Midbrain (tissue), 1 donor: ENCODE data around the gene ADCYAP1.

ENCODE experiments used
- DNase-seq: peaks from one replicate; lab custom pipeline; 2025; lab: John Stamatoyannopoulos, UW

Gene ADCYAP1

DNA sequence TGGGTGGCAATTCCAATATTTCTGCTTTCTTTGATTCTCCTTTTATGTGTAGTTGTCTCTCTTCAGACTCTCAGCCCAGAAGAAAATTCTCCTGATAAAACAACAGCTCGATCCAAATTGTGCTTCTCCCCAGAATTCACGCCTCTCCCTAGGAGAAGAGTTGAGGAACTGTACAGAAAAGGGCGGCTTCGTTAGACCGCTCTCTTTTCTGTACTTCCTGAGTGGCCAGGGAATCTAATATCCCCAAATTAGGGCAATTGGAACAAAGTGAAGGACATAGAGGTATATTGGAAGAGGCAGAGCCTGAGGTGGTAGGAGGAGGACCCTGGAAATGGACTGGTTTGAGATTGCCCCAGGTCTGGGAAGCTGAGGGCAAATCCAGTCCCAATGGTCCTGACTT, 5.6 kb downstream of the ADCYAP1 start:
- no peak for DNase-seq

DNA sequence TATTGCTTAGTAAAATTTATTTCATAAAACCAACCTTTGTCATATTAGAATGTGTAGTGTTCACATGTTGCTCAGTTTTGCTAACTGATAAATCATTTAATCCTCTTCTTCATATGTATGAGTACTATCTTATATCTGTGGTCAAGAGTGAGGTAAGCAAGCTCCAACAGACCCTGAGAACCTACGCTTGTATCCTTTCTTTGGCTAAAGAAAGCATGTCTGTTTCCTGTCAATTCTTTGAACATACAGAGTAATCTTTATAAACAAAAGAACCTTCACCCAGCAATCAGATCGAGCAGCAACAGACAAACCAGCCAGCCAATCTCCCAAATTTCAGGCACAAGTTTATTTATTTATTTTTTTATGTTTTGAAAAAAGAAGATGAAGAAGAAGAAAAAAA, 6.4 kb downstream of the ADCYAP1 start:
- no peak for DNase-seq

DNA sequence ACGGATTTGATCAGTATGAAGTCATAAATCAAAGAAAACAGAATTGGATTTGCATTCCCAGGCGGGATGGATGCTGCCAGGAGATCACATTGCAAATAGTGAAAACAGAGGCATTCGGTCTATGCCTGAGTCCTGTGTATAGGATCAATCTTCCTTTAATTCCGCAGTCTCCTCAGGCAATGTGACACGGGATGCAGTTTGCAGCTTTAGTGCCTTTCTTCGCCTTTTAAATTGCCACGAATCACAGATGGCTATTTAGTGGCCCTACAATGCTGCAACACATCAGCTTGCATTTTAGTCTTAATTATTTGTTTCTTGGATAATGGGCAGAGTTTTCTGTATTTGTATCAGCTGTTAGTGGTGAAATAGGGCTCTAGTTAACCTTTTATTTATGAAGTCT, 6.8 kb downstream of the ADCYAP1 start:
- no peak for DNase-seq

DNA sequence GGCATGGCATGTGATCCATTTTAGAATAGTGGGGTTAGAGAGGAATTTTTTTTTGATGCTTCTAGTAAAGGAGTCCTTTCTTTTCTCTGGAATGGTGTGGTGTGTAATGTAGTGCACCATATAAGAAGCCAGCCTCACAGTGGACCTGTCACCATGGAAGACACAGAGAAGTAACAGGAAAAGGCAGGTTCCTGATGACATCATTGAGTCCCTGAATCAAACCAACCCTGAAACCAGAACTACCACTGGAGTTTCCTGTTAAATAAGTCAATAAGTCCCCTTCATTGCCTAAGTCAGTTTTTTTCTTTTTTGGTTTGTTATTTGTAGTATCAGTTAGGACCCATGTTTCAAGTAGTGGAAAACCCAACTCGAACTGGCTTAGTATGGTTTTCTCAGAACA, 11.9 kb downstream of the ADCYAP1 start:
- no peak for DNase-seq

DNA sequence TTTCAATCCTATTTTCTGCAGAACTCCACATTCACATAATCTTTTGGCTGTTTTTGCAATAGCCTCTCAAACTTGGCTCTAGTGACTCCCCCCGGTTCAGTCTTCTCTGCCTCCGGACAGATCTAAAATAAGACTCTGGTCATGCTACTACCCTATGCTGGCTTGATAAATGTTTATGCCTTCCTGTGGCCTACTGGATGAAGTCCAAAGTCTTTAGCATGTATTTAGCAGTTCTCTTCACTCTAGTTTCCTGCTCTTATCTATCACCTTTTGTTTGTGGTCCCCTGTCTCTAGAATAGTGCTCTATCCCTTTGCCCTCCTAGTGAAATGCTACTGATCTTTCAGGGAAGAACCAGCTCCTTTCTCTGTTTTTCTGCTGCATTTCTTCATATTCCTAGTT, 14.4 kb downstream of the ADCYAP1 start:
- no peak for DNase-seq

DNA sequence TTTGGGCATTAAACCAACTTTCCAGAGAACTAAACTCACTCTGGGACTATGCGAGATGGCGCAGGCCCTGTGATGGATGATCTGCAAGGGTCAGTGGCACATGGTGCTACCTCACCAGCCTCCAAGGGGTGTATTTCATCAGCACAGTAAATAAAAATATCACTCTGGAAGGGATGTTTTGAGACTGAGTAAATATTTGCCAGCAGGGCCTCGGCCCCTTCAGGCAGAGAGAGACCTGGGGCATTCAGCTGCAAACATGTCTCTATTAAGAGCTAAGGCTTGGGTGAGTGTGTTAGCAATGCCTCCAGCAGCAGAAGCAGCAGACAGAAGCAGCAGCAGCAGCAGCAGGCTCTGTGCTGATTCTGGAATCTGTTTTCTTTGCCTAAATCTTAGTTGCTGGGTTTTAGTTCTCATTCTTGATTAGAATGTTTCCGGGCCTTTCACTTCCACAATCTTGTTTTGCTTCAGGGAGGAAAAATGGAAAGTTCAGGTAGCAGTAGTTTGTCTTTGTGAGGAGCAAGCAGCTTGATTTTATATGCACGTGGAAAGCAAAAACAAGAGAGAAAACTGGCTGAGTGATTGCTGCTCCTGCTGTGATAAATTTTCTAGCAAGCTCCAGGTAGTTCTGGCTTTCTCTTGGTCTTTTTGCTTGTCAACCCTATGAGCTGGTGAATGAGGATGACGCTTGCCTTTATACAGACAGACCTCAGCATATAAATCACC, 18.6 kb downstream of the ADCYAP1 start:
- DNase-seq = no peak

DNA sequence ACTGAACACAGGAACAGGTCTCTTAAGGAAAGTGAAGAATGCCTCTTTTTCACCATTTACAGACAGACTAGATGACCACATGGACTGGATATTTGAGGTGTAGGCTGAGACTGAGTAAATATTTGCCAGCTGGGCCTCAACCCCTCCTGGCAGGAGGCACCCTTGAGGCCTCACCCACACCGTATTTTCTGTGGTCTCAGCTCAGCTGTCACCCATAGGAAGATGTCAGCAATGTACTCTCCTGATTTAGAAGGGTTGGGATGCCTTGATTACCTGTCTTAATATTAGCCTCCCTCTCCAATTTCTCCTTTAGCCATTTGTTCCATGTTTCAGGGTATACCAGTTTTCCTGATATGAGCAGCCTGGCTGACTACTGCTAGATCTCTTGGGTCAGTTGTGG, 20.3 kb downstream of the ADCYAP1 start:
- no peak for DNase-seq

DNA sequence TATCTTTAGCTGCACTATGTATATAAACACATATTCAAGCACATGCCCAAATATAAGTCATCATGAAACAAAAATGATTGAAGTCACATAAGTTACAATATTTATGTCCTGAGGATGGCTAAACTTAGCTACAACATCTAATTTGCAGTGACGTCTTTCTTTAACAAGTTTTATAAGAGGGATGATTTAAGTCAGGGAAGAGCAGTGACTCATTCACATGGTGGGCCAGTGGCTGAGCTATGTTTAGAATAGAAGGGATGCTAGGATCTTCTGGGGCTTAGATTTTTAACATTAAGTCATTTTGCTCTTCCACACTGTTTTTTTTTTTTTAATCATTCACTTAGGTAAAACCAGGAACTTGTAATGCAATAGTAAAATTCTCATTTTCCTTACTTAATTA, 22.3 kb downstream of the ADCYAP1 start:
- no peak for DNase-seq

DNA sequence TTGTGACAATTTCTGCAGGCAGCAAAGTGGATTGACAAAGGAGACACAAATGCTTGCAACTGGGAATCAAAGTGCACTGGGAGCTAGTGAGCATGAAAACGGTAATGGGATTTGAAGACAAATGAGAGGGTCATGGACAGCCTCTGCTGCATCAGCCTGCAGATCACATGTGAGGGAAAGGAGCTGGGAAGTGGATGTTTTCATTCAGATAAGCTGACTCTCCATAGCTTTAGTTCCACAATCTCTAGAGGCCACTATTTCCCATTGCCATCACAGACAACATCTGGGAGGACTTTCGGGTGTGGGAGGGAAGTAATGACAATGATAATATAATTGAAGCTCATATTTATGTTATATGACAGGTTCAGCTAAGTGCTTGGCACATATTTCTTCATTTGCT, 28.4 kb downstream of the ADCYAP1 start:
- no peak for DNase-seq

DNA sequence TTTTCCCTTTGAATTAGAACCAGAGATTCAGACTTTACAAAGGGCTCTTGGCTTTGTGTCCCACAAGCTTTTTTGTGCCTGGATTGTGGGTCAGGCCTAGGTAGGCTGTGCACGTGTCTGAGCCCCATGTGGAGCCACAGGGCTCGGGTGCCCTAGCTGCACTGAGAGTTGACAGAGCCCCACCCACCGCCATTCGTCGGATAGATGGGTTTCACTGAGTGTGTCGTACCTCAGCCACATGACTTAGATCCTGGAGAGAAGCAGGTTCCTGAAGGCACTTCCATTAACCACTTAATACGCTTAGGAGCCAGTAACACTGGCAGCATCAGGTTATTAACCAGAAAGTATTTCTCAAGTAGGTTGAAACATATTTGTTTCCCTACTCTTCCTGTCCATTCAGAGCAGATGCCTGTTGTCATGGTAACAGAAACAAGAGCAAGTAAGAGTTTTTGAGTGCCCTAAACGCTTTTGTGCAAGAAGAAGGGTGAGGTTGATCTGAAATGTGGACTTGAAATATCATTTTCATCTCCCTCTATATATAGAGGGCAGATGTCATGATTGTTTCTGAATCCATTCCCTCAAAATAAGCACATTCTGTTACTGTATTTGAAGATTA, 30.0 kb downstream of the ADCYAP1 start:
- peak; percentile 34 for DNase-seq

DNA sequence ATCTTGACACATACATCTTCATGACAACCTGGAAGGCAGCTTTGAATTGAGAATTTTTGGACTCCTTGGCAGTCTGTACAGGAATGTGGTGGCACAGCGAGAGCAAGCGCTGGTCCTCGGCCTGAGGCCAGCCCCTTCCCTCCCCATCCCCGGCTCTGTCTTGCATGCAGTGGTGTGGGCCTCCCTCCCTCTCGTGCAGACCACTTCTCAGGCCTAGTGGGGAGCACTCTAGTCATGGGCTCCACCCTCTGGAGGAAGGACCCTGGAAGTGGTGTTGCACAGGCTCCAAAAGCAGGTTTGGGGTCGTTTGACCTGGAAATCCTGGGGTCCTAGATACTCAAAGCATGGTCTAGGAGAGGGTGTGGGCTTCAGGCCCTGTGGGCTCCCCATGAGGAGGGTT, 32.3 kb downstream of the ADCYAP1 start:
- no peak for DNase-seq

DNA sequence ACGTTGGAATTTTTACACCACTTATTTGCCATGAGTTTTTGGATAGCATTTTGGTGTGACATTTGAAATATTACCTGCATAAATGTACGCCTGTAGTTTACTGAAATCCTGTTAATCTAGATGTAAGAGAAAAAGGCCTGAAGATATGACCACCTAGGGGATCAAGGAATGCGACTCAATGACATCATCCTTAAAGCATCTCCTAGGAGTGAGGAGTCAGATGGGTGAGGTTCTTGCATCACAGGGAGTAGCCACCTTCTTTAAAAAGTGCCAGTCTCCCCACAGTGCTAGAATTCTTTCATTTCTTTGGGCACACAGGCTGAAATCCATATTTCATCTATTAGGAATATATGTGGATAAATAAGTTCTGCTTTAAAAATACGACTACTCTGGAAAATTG, 34.5 kb downstream of the ADCYAP1 start:
- no peak for DNase-seq

DNA sequence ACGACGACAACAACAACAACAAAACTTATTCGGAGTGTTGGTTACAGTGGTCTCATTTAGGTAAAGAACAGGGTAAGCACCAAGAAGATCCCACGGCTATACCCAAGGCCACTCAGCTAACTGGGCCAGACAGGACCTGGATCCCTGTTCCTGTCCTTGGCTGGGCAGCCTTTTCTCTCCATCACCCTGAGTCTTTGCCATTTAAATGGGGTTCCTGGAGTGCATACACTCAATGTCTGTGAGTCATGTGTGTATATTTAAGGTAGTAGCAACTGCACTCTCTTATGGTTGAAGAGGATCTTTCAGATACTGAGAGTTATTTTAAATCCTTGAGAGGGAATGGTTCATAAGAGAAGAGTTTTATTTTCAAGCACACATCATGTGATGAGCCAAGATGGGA, 35.3 kb downstream of the ADCYAP1 start:
- DNase-seq = no peak

DNA sequence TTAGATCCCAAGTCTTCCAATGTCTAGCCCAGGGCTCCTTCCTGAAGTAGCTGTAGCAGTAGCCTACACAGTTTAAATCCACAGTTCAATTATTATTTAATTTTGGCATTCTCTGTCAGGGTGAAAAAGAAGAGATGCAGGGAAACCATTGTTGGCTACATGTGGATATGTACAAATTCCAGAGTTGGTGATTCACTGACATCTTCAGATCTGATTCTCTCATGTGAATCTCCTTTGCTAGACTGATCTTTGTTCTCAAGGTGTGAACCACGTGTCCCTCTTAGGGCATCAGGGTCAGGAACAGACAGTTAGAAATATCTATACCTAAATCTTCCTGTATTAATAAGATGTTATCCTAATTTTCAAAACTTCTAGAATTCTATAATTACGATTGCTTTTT, 36.7 kb downstream of the ADCYAP1 start:
- DNase-seq = no peak

DNA sequence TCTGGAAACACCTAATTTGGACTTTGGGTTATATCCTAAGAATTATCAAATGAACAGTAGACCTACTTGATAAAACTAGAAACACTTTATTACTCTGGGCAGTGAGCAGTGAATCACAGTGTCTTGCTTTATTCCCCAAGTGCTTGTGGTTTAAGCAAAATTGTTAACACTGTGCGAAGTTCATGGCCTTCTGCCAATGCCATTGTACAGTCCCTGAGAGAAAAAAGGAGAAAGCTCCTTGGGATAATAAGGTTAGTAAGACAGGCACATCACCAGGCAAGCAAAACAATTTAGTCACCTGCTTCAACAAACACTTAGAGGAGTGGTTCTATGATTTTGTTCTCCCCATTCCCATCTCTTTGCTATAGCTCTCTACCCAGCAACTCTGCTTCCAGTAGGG, 39.8 kb downstream of the ADCYAP1 start:
- no peak for DNase-seq

DNA sequence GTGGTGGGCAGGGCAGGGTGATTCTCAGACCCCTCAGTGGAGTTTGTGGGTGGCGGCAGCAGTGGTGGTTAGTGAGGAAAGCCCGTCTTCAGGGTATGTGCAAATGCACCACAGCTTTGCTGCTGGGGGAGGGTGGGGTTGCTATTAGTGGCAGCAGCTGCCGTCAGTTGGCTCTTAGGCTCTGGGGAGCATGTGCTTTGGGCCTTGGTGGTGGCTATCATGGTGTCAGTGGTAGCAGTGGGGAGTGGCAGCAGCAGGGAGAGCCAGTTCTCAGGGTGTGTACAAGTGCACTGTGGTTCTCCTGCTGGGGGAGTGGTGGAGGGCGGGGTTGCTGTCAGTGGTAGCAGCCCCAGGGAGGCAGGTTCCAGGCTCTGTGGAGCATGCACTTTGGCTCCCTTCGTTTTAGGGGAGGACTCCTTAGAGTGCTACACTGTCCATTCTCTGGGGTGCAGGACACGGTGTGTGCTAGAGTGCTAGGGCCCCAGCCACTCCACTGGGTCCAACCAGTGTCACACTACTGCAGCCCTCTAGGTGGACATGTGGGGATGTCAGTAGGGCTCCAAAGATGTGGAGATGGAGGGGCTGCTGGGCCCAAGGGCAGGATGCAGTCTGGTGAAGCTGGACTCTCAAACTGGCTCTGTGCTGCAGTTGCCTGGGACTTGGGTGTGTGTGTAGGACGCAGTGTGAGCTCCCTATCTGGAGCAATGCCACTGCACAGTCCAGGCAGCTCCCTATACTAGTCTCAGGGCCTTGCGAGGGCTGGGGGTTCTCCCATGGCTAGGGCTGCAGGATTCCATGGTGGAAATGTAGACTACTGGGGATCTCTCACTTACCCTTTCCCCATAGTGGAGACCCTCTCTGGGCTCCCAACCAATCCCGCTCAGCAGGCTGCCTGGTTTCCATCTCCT, 45.3 kb downstream of the ADCYAP1 start:
- no peak for DNase-seq

DNA sequence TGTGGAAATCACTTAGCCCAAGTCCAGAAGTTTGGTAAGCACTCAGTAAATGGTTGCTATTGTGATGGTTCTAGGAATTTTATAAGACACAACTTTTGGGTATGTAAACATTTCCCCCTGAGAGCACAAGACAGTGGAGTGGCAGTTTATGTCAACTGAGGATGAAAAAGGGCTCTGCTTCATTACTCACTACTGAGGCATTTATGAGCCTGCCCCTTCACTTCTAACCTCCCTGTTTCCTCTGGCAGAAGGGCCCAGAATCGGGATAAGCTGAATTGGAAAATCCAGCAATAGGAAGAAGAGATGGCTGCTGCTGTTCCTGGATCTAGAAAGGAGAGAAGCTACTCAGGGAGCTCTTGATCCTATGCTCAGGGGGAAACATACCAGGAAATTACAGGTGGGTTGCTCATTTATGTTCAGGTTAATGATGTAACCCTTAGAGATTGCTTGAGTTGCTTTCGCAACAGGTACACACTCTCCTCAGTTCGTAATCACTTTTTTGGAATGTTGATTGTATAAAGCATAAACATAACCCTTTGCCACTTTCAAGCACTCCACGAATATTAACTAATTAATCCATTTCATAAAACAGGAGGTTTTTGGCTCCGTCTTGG, 46.3 kb downstream of the ADCYAP1 start:
- no peak for DNase-seq

DNA sequence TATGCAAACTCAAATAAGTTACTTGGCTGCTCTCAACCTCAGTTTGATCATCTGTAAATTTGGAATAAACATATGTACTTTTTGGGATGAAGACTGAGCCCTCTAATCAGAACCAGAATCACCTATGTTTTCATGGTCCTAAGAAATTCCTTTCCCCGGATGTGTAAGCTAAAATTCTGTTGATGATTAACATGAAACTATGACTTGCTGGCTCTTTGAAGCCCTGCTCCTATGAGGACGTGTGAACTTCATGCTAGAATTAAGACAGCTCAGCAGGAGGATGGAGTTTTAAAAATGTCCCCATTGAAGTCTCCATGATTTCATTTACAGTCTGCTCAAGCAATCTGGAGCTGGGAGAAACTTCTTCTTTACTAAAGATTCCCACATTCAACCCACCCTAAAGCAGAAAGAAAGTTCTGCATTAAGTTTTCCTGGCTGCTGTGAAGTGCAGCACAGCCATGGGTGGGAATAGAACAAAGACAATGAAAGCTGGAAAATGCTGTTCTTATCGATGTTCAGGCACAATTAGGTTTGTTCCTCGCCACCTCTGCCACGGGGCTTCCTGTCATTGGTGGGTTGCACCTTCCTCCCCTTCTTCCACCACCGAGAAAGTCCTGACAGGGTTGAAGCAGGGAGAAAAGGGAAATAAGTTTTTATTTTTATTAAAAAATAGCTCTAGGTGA, 50.9 kb downstream of the ADCYAP1 start:
- no peak for DNase-seq

DNA sequence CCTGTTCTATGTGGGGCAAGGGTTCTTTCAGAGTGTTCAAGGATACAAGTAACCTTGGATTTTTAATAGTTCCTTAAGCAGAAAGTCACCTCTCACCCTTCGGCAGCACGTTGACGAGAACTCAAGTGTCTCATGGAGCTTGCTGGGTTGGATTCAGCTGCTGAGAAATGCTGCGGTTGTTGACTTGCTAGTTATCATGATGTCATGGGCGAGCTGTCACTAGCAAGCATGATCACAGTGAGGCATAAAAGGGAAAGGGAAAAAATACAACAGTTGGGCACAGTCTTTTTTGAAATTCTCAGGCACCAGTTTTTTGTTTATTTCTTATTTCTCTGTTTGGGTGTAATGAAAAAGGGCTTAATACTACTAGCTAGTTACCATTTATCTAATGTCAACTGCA, 53.2 kb downstream of the ADCYAP1 start:
- DNase-seq = no peak

DNA sequence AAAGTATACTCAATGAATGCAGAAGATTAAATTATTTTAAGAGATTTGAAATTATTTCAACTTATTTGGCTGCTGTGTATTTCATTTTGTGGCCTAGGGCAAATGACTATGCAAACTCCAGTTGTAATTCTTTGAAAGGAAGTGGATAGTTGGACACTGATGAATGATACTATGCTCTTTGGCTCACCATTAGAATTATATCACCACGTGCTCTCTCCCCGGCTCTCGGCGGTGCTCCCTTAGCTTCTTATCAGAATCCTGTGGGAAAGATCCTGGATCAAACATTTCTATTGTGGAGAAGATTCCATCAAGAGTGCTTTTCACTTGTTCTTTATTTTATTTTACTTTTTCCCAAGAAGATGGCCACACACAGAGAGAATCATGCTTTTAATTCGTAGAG, 55.2 kb downstream of the ADCYAP1 start:
- DNase-seq = no peak
